GF-D8 (cell line): ENCODE measurements around the gene MB.
"Not testable (repeated sequence)": the region's sequence is repeated elsewhere in the genome, so short reads cannot be mapped to it uniquely, and the experiment has no call there.

Source experiments
- DNase-seq: peaks from one replicate; lab custom pipeline; 2025; lab: John Stamatoyannopoulos, UW

MB gene

GRCh38 chr22:35617137-35617755, at the start of gene MB:
MB (minus strand) TSS chr22:35617329; CDS start chr22:35617257, 72 bp downstream.
- no peak for DNase-seq

GRCh38 chr22:35666699-35667098, 49.6 kb upstream of the MB start:
- DNase-seq = not testable (repeated sequence)

- no peak for DNase-seq
These were observed 47.9 kb upstream of the MB start for GRCh38 chr22:35664955-35665587.

GRCh38 chr22:35663371-35663770, 46.2 kb upstream of the MB start:
- no peak for DNase-seq

- no peak for DNase-seq
These were observed 45.8 kb upstream of the MB start for GRCh38 chr22:35662914-35663313.

- DNase-seq = no peak
These were observed 44.3 kb upstream of the MB start for GRCh38 chr22:35661464-35661863.

- DNase-seq = peak; percentile 23
These were observed 43.4 kb upstream of the MB start for GRCh38 chr22:35660291-35661127.

GRCh38 chr22:35657571-35658312, 40.6 kb upstream of the MB start:
- no peak for DNase-seq

- DNase-seq = no peak
These were observed 39.2 kb upstream of the MB start for GRCh38 chr22:35656284-35656752.

- DNase-seq = no peak
These were observed 36.7 kb upstream of the MB start for GRCh38 chr22:35653824-35654223.

GRCh38 chr22:35651085-35651484, 34.0 kb upstream of the MB start:
- DNase-seq = no peak

- no peak for DNase-seq
These were observed 32.6 kb upstream of the MB start for GRCh38 chr22:35649636-35650250.

- DNase-seq = no peak
These were observed 32.0 kb upstream of the MB start for GRCh38 chr22:35649026-35649553.

- peak; percentile 79 for DNase-seq
These were observed 31.2 kb upstream of the MB start, which contains the start of gene APOL6 for GRCh38 chr22:35648066-35649025. APOL6 (plus strand) TSS chr22:35648446; CDS start chr22:35656426, 7,980 bp downstream.

GRCh38 chr22:35645646-35646045, 28.5 kb upstream of the MB start:
- no peak for DNase-seq

- DNase-seq = no peak
These were observed 26.9 kb upstream of the MB start for GRCh38 chr22:35643991-35644390.

- no peak for DNase-seq
These were observed 25.2 kb upstream of the MB start for GRCh38 chr22:35642305-35642741.

GRCh38 chr22:35641494-35642120, 24.5 kb upstream of the MB start:
- DNase-seq = no peak

GRCh38 chr22:35638410-35638809, 21.3 kb upstream of the MB start:
- no peak for DNase-seq

GRCh38 chr22:35638001-35638400, 20.9 kb upstream of the MB start:
- no peak for DNase-seq
